Kidney capillary endothelial cell (primary cell): ENCODE results near the gene EPB41L4A.
"Not testable (repeated sequence)": the region's sequence is repeated elsewhere in the genome, so short reads cannot be mapped to it uniquely, and the experiment has no call there.

ENCODE experiments used
- DNase-seq: peaks from one replicate; pipeline ENCODE4 v3.0.0-alpha.2; 2018; ENCODE audit warnings: low spot score

Gene EPB41L4A

GRCh38 chr5:112253478-112254250 lies 165.4 kb downstream of the EPB41L4A start:
- DNase-seq: peak; percentile 76

- DNase-seq: no peak
Measured at GRCh38 chr5:112250551-112250950, 168.5 kb downstream of the EPB41L4A start.

GRCh38 chr5:112248623-112249022 lies 170.5 kb downstream of the EPB41L4A start:
- no peak for DNase-seq

DNA sequence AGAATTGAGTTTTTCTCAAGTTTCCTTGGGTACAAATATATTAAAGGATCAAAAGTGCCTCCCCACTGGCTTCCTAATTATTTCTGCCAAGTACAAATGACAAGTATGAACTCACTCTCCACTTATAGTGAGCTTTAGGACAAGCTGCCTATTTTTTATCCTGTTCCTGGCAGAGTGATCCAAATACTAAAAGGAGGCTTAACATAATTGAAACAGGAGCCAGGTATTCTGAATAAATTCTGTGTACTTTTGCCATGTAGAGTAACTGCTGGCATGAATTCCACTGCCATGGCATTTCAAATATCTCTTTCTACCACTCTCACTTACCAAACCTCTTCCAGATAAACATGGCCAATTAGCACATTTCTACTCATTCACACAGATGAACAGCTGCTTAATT lies 171.1 kb downstream of the EPB41L4A start:
- no peak for DNase-seq

- DNase-seq: no peak
Measured at GRCh38 chr5:112245656-112246055, 173.4 kb downstream of the EPB41L4A start.

GRCh38 chr5:112239996-112240395 lies 179.1 kb downstream of the EPB41L4A start:
- no peak for DNase-seq

GRCh38 chr5:112238473-112238872 lies 180.6 kb downstream of the EPB41L4A start:
- no peak for DNase-seq

GRCh38 chr5:112237456-112237855 lies 181.6 kb downstream of the EPB41L4A start:
- no peak for DNase-seq

- DNase-seq: no peak
Measured at GRCh38 chr5:112234000-112234399, 185.1 kb downstream of the EPB41L4A start.

DNA sequence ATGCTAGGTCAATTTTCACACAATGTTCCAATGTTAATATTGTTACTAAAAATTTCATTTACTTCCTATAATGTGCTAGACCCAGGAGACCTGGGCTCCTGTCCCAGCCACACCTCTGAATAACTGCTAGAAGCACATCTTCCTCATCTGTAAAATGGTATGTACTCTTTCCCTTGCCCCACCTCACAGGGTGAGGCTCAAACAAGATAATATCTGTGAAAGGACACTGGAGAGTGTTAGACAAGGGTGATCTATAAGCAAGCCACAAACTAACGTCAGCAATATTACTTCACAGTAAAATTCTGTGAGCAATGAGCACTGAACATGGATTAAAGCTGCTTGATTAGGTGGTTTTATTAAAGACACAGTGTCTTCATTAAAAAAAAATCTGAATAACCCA lies 186.4 kb downstream of the EPB41L4A start:
- no peak for DNase-seq

DNA sequence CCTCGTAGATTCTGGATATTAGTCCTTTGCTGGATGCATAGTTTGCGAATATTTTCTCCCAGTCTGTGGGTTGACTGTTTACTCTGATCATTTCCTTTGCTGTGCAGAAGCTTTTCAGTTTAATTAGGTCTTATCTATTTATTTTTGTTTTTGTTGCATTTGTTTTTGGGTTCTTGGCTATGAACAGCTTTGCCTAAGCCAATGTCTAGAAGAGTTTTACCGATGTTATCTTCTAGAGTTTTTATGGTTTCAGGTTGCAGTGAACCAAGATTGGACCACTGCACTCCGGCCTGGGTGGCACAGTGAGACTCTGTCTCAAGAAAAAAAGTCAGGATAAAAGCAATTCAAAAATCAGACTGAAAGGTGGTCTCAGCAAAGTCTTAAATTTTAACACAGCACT lies 188.5 kb downstream of the EPB41L4A start:
- DNase-seq: no peak

DNA sequence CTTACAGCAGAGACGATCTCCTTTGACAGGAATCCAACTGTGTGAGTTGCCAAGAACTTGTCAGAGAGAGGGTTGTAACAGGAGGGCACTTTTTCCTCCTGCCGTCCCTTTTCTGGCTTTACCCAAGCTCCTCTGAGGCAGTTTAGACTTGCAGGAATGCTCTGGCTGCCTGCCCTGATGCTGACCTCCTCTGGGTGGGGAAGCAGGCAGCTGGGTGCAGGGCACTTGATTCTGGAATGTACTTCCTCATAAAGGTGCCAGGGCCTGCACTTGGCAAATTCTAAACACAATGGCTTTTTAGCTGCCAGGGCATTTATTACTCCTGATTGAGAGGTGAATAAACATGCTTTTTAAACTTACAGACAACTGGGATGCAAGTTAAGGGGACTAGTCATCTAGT lies 190.4 kb downstream of the EPB41L4A start:
- DNase-seq: no peak

GRCh38 chr5:112227911-112228631 lies 191.0 kb downstream of the EPB41L4A start:
- DNase-seq: no peak

DNA sequence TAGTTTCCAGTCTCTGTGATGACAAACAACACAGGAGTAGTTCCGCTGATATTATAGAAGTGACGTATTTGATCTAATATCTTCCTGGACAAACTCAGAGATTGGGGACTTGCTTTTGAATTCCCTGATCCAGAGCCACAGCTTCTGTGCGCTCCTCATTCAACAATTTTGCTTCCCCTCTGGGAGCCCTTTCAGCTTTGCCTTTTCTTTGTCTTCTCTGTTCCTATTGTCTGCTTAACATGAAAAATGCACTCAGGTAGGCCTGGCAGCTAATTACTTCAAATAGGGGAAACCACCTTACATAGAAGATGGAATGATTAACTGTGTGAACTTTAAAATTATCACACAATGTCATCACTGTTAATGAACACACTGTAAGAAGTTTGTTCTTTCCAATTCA lies 192.9 kb downstream of the EPB41L4A start:
- DNase-seq: no peak

DNA sequence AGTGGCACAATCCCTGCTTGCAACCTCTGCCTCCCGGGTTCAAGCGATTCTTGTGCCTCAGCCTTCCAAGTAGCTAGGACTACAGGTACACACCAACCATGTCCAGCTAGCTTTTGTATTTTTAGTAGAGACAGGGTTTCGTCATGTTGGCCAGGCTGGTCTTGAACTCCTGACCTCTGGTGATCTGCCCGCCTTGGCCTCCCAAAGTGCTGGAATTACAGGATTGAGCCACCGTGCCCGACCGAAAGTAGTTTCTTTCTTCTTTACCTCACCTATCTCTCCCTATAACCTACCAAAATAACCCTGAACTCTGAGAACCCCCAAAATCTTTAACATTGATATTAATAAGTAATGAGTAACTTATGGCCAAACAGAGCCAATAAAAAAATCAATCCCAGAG lies 196.1 kb downstream of the EPB41L4A start:
- DNase-seq: not testable (repeated sequence)

DNA sequence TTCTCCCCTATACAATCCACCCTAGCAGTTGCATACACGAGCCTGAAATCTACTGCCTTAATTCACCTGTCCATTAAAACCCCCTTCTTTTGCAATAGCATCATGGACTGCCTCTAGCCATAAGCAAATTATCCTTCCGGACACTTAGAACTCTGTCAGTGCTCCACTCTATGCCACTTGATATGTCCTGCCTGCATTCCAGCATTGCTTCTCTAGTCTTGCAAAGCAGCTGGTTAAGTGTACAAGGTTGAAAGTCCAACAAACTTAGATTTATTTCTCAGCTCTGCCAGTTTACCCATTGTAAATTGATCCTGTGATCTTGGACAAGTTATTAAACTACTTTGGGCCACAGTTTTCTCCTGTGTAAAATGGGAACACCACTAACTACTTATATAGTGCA lies 197.9 kb downstream of the EPB41L4A start:
- DNase-seq: no peak

GRCh38 chr5:112219000-112219399 lies 200.1 kb downstream of the EPB41L4A start:
- no peak for DNase-seq

GRCh38 chr5:112217843-112218579 lies 201.1 kb downstream of the EPB41L4A start:
- DNase-seq: no peak

GRCh38 chr5:112216140-112216539 lies 202.9 kb downstream of the EPB41L4A start:
- DNase-seq: no peak

- peak; percentile 45 for DNase-seq
Measured at GRCh38 chr5:112210430-112211005, 208.6 kb downstream of the EPB41L4A start.

DNA sequence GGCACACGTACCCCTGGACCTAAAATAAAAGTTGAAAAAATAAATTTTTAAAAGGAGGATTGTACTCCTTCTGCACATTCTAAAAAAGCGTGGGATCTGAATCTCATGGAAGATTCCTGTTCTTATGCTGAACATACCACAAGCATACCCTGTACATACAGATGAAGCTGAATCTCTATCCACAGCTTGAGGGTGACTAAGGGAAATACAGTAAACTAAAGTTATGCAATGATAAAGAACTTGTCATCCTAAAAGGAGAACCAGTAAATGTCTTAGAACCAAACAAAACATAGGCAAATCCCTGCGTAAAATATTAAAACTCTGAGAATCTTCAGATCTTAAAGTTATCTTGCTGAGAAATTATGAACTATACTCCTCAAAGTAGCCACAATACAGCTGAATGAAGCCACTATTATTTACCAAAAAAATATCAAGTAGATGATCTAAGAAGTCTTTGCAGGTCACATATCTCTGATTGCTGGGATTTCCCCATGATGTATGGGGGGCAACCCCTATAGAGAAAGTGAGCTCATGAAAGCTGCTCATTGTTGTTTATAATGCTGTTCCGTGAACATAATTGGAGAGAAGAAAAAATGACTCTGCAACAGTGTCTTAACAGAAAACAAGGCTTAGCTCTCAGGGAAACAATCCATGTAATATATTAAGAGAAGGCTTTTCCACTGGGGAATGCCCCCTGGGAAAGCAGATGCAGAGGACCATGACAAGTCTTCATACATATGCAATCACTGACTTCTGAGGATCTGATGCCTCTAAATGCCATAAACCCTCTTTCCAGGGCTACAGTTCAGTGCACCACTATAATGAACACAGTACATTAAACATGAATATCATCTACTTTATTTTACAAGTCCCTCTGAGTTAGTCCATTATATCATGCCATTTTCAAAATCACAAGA lies 210.1 kb downstream of the EPB41L4A start:
- DNase-seq: no peak
